ENCODE measurements around the gene TRAF1. TPM values are rescaled to one million over a fixed set of nuclear protein-coding genes. Genes with fewer than 3 reads are reported as not detected.

TRAF1 gene
- total RNA-seq, 1 experiment from 2014 or later: 0.41 TPM

DNA sequence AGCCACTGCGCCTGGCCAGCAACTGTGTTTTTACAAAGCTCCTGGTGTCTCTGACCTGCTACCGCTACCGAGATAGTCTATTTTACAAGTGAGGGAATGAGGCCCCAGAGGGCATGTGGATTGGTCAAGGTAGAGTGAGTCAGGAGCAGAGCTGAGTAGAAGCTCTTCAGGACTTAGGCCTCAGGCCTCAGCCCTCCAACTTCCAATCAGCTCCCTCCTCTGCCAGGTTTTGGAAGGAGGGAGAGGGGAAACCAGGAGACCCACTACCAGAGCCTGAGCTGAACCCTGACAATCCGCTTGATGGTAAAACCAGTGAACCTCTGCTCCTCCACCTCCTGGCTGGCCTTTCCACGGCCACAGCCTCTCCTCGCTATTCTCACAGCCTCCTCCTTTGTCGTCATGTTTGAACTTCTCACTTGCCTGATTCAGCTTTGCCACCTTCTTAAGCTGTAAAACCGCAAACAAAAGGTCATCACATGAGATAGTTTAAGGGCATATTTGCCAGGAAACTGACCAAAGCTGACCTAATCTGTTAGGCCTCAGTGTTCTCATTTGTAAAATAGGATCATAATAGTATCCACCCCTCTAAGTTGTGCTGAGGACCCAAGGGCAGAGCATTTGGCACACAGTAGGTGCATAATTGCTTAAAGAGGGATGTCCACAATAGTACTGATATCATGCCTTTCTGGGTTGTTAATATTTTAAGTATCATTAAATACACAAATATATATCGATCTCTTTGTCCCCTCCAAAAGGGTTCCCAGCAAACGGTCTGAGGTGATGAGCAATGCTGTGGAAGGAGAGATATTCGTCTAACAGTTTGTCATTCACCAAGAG lies 1.7 kb downstream of the TRAF1 start:
- no peak for DNase-seq (ENCODE audit: low spot score)

DNA sequence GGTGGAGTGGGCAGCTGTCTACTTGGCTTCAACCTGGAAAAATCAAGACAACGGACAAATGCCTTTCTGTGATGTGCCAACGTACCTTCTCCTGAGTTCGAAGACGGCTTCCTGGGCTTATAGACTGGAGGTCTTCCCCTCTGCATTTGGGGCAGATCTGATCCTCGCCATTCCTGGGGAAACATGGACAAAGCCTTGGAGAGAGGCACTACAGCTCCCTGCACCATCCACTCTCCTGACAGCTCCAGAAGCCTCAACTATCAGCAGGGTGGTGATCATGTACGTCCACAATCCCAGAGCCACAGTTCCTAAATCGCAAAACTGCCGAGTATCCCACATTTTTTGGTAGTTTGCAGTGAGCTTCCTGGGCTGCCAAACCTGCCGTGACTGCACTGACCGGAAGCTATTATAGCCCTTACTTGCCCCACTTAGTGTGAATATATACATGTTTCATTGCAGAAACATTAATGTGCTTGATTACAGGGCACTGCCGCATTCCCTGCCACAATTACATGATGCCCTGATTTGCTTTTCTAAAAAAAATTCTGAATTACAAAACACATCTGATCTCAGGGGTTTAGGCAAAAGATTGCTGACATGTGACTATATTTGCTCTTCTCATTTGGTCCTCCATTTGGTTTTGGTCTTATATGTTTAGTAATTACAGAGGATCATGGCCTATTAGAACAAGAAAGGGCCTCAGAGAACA lies 2.8 kb downstream of the TRAF1 start:
- no peak for DNase-seq (ENCODE audit: low spot score)

DNA sequence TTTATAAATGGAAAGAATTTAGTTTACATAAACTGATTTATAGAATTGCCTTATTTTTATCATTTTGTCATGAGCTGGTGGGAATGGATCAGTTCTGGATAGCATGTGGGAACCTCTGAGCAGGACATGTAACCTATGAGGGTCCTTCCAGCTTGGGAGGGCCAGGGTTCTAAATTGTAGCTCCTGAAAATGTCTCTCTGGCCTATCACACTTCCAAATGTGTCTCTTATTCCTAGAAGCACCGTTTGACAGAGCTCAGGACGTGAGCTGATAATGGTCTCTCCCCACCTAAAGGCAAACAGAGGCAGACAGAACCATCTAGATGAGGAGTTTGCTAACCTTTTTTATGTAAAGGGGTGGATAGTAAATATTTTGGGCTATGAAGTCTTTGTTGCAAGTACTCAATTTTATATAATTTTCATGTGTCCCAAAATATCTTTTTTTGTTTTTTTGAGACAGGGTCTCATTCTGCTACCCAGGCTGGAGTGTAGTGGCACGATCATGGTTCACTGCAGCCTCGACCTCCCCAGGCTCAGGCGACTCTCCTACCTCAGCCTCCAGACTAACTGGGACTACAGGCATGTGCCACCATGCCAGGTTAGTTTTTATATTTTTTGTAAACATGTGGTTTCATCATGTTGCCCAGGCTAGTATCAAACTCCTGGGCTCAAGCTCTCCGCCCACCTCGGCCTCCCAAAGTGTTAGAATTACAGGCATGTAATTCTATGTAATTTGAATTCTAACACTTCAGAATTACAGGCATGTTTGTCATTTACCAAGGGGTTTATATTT lies 4.0 kb downstream of the TRAF1 start:
- DNase-seq (ENCODE audit: low spot score): no peak

DNA sequence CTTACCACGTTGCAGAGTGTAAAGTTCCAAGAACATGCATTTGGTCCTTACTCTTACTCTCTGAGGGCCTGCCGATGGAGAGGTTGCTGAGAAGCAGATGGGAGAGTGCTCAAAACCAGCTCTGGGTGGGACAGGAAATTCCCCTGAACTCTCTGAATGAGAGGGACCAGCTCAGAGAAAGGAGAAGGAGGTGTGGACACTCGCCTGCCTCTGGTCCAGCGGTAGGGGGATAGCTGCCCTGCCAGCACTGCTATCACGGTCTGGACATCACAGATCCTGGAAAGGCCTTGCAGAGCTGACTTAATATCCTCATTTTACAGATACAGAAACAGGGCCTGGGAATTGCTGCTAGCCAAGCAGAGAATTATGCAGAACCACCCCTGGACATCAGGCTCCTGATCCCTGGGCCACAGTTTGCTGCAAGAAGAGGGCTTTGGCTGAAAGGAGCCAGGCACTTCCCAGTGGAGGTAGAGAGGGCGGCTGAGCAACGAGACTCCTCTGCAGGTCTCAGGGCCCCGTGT lies 4.9 kb downstream of the TRAF1 start:
- DNase-seq (ENCODE audit: low spot score): no peak

DNA sequence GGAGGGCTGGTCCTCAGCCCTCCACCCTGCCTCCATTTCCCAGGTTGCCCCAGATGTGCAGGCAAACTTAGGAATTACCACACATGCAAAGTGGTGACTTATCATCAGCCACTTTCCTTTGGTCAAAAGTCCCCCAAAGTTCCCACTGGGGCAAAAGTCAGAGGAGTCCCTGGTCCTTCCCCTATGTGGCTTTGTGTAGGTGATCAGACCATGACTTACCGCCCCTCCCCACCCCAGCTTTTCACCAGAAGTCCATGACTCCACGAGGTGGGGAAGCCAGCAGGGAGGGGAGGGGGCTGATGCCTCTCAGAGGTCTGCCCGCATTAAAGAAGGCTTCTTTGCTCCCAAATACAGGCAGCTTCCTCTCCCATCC lies 5.8 kb downstream of the TRAF1 start:
- no peak for DNase-seq (ENCODE audit: low spot score)

DNA sequence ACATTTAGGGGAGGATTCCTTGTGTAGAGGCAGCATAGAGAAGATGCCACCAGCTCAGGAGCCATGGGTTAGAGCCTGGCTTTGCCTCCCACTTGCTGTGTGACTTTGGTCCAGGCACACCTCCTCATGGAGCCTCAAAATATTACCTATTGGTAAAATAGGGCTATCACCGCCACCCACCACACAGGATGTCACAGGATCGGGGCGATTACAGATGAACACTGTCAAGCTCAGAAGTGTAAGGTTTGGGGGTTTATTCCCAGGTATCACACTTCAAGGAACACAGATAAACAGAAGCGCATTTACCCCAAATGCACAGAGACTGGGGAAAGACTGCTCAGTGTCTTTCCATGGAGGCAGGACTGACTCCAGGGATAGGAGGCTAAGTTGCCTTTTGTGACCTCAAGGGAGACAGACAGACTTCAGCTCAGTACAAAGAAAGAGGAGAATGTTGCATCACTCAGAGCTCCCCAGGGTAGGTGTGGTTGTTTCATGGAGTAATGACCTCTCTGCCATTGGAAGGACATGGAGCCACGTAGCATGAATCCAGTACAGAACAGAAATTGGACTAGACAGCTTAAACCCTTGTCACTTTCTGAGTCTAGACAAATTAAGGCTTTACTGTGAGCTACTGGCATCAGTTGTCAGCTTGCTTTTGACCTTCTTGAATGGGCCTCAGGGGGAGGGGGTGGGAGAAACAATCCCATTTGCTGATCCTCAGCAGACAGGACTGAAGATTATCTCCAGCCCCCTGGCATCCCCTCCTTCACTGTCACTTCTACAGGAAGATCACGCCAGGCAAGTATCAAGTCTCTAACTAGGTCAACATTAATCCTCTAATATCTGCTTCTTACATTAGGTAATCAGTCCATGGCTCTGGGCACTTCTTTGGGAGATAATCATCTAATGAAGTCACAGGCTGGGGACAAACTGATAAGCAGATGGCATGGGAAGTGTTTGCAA lies 6.5 kb downstream of the TRAF1 start:
- no peak for DNase-seq (ENCODE audit: low spot score)

DNA sequence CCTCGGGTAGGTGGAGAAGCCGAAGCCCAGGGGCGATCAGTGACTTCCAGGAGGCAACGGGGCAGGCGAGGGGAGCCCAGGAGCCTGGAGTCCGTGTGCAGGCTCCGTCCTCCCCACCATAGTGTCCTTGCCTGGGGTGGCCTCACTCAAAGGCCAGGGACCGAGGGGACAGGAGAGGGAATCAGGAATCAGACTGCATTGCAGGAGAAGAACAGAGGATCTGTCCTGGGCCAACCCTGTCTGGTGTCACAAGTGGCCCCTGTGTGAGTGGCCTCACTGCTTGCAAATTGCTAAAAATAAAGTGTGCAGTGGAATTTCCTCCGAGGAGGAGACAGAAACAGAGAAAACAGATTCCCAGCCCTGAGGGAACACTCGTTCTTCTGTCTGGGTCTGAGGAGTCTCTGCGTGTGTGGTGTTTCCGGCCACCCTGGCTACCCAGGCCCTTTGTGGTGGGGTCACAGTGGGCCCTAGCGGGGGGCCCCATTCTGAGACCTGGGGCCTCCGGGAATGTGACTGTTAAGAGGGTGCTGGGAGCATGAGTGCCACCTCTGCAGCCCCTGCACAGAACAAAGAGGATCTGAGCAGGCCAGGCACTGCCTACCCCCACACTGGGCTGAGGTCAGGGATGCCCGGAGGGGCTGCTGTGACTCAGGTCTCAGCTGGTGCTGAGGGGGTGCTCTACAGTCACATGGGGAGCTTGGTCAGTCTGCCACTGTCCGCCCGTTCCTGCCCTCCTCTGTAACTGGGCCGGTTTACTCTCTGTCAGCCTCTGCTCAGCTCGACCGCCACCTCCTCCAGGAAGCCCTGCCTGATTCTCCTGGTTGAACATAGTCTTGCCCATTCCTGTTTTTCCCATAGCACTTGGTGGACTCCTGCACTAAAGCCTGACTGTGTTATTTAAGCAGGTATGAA lies 7.4 kb downstream of the TRAF1 start:
- no peak for DNase-seq (ENCODE audit: low spot score)

DNA sequence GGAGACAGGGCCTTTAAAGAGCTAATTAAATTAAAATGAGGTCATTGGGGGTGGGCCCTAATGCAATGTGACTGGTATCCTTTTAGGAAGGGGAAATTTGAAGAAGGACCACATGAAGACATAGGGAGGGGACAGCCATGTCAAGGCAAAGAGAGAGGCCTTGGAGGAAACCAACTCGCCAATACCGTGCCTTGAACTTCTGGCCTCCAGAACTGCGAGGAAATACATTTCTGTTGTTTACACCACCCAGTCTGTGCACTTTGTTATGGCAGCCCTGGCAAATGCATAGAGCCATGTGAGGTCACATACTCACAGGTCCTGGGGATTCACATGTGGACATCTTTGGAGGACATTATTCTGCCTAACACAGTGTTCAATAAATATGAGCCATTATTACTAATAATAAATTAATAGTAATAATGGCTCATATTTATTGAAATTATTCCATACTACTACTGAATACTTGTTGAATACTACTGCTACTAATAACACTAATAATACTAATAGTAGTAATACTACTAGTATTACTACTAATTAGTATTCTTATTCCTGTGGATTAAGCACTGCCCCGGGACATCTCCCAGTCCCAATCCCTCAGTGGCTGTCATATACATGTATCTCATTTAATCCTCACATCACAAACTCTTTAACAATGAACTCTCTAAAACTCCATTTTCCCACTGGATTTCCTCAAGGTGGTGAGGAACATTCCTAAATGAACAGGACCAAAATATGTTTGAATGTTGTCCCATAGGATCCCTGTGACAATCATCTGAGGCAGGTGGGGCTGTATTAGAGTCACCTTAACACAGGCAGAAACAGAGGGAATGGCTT lies 8.4 kb downstream of the TRAF1 start:
- DNase-seq (ENCODE audit: low spot score): no peak

DNA sequence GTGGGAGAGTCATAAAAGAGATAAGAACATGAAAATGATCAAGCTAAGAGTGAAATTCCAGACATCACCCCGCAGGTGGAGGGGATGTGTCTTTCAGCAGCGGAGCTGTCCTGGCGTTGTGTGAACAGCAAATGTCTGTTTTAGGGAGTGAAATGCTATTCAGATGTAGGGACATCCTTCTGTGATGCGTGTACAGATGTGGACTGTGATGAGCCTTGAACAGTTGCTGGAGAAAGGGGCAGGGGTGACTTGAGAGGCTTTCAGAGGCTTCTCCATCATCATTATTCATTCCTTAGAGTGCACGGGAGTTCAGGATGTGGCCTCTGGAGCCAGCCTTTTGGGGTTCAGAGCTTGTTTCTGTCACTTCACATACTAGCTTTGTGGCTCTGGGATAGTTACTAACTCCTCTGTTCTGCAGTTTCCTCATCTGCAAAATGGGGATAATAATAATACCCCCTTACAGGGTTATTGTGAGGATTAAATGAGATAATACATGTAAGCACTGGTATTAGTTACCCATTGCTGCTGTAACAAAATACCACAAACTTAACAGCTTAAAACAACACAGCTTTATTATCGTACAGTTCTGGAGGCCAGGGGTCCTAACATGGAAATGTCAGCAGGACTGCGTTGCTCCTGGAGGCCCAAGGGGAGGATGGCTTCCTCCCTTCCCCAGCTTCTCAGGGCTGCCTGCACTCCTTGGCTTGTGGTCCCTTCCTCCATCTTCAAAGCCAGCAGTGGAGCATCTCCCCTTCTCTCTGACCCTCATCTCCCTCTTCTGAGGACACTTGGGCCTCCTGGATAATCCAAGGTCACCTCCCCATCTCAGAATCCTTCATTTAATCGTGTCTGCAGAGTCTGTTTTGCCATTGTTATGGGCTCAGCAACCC lies 9.4 kb downstream of the TRAF1 start:
- no peak for DNase-seq (ENCODE audit: low spot score)

DNA sequence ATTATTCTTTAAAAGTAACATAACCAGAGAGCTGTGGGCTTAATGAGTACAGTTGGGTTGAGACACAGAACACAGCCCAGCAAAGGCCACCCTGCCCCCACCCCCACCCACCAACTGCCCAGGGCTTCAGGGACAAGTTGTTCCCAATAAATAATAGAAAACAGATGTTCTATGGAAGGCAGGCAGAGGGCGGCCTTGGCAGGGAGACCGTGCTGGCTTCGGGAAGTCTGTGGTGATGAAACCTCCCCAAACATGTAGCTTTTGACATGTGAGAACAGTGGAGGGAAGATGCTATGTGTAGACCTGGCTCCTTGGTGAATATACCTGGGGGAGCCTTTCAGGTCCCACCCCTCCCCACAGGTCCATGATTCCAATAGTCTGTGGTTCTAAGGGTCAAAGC lies 10.0 kb downstream of the TRAF1 start:
- no peak for DNase-seq (ENCODE audit: low spot score)

DNA sequence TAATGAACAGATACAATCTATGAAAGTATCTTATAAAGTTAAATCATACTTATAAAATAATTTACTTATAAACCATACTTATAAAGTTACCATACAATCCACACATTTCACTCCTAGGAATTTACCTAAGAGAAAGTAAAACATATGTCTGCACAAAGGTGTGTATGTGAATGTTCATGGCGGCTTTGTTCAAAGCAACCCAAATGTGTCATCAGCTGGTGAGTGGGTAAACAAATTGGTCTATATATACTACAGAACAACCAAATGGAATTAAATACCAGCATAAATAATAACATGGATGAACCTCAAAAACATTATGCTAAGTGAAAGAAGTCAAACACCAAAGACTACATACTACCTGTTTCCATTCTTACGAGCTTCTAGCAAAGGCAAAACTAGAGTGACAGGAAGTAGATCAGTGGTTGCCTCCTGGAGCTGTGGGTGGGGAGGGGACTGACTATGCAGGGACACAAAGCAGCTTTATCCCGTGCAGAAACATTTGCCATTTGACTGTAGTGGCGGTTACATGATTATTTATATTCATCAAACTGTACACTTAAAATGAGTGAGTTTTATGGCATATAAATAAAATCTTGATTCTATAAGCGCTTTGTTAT lies 10.6 kb downstream of the TRAF1 start:
- DNase-seq (ENCODE audit: low spot score): no peak

DNA sequence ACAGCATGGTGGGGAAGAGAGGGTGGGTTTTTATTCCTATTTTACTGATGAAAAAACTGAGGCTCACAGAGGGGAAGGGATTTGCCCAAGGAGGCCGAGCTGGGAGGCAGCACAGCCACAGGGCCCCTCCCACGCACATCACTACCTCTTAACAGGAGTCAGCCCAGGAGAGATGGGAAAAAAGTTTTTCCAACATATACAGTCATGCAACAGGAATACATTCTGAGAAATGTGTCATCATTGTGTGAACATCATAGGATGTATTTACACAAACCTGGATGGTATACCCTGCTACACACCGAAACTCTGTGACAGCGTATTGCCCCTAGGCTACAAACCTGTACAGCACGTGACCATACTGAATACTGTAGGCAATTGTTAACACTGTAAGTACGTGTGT lies 11.6 kb downstream of the TRAF1 start:
- no peak for DNase-seq (ENCODE audit: low spot score)

DNA sequence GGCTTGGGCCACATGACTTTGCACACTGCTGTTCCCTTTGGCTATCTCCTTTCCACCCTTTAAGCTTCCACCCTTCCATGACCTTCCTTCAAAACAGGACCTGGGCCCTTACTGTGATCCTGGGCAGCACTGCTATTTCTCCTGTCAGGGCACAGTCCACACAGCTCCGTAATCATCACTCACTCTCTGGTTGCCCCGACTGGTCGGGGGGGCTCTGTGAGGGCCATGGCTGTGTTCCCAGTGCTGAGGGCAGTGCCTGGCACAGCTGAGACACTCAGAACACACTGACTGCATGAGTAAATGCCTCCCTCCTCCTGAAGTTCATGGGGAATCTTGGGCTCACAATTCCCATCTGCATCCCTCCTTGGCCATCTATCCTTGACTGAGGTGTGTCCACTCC lies 12.2 kb downstream of the TRAF1 start:
- no peak for DNase-seq (ENCODE audit: low spot score)

DNA sequence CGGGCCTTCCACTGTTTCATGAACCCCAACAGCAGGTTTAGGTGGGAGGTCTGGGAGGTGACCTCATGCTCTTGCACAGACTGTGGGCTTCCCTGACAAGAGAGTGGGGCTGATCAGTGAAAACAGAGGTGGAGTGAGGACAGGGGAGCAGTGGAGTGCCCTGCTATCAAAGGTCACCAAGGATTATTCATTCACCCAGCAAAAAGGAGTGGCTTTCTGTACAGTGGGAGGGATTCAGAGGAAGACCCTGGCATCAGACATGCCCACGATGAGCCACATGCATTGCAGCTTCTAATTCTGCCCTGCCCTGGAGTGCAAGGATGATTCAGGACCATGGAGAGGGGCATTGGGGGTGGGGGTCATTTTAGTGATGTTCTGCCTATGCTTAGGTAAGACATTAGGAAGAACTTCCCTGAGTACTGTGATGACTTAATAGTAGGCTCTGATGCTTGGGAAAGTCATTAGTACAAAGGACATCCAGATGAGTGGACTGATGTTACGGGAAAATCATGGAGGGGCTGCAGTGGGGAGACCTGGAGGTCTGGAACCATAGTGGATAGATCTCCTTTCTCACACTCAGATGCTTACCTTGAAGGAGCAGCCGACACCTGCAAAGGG lies 12.8 kb downstream of the TRAF1 start:
- DNase-seq (ENCODE audit: low spot score): no peak

DNA sequence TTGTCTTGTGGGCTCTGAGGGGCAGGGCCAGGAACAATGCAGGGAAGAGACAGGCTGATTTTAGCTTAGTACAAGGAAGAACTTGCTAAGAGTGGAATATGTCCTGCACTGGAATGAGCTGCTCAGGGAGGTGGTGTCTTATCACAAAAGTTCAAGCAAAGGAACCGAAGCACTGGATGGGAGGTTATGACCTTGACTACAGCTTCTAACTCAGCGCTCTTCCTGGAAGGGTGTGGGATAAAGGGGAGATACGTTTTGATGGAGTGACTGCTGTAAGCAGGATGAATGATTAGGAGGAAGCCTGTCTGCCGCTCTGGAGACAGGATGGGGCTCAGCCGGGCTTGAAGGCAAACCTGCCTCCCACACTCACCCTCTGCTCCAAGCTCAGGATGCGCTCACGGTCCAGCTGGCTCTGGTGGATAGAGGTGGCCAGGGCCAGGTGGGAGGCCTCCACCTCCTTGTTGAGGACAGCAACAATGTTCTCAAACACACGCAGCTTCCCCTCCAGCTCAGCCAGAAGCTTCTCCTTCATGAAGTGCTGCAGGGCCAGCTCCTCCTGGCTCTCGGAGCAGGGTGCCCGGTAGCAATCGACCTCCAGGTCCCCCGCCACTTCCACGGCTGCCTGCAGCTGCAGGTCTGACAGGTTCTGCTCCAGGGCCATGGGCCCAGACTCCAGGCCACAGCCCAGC lies 13.5 kb downstream of the TRAF1 start:
- no peak for DNase-seq (ENCODE audit: low spot score)

DNA sequence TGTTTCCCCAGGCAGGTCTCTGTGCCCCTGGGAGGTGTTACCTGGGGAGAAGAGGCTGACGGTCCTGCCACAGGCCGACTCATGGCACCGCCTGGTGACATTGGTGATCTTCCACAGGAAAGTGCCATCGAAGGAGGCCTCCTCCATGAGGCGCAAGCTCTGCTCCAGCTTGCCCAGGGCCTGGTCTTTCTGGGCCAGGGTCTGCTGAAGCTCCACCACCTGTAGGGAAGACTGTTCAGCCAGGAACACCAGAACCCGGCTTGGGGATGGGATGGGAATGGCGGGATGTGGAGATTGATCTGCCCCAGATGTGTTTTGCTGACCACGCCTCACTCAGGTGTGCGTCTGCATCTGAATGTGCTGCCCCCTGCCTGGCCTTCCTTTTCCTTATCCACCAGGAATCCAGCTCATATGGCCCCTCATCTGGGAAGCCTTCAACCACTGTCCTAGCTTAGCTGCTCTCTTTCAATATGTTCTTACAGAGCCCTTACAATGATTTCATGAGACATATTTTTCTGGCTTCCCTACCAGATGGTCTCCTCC lies 15.2 kb downstream of the TRAF1 start:
- no peak for DNase-seq (ENCODE audit: low spot score)

Measured in HT-29 (cell line).